Measurements from ENCODE around the gene PRKAG2. TPM values are rescaled to one million over a fixed set of nuclear protein-coding genes. Genes with fewer than 3 reads are reported as not detected.
A peak's percentile ranks its signal among the peaks of the same experiment; 100 is the strongest.

PRKAG2 gene
- total RNA-seq, 1 experiment from 2014 or later, result 23.9 TPM

- Histone ChIP-seq H3K4me3 (ENCODE audit: low read length) (no peak overlapping the region), H3K9me3 (ENCODE audit: low read length) (no peaks in the 10 kb centered on the region), H3K27me3 (ENCODE audit: low read length) (no peaks in the 10 kb centered on the region), H3K4me2 (ENCODE audit: low read length) (peak overlapping the region; percentile 36), H2AFZ (ENCODE audit: low read length) (no peak overlapping the region; the same call in 1 of the 2 replicates), H4K20me1 (ENCODE audit: low read length) (no peaks in the 10 kb centered on the region), H3K4me1 (ENCODE audit: insufficient read depth, low read length) (peaks cover 38% of the 10 kb centered on the region), H3K9me2 (replicated peaks; ENCODE audit: low read length) (no peaks in the 10 kb centered on the region), H3K27ac (ENCODE audit: low read length) (peak overlapping the region; percentile 81), H3F3A (ENCODE audit: low read length, unreplicated experiment) (no peaks in the 10 kb centered on the region), H3K36me3 (ENCODE audit: low read depth, low read length) (no peaks in the 10 kb centered on the region), H3K79me2 (ENCODE audit: low read length) (no peaks in the 10 kb centered on the region), H3K9ac (ENCODE audit: low read length) (peak overlapping the region; percentile 70)
- peak; percentile 68 for ATAC-seq
- POLR2A ChIA-PET (ENCODE audit: unreplicated experiment), result interaction anchor here (0.6 kb wide), 1 partner anchor 805 kb away, joined by 3 read pairs; no protein-coding TSS in a partner anchor
- intact Hi-C loops (cut with micrococcal nuclease), result loop anchor here (2.0 kb wide), 2 partner anchors 26 to 28 kb away; no protein-coding TSS in a partner anchor
- no peak for TF ChIP-seq CTCF (conservative IDR thresholded peaks at IDR 0.05; ENCODE audit: low read depth, low read length)
- DNase-seq, result peak; percentile 49
- no TSS peak for BruUV-seq (replicated peaks)
- CTCF ChIA-PET, result no interaction called here
These were observed 217.7 kb downstream of the PRKAG2 start for GRCh38 chr7:151659219-151659618.

GRCh38 chr7:151658778-151659177 lies 218.1 kb downstream of the PRKAG2 start:
- Histone ChIP-seq H3K36me3 (ENCODE audit: low read depth, low read length) (no peaks in the 10 kb centered on the region), H4K20me1 (ENCODE audit: low read length) (no peaks in the 10 kb centered on the region), H3K27me3 (ENCODE audit: low read length) (no peaks in the 10 kb centered on the region), H2AFZ (ENCODE audit: low read length) (no peak overlapping the region), H3K9ac (ENCODE audit: low read length) (peak overlapping the region; percentile 70; the same call in 1 of the 2 replicates), H3K4me3 (ENCODE audit: low read length) (no peak overlapping the region), H3K9me2 (replicated peaks; ENCODE audit: low read length) (no peaks in the 10 kb centered on the region), H3K27ac (ENCODE audit: low read length) (peak overlapping the region; percentile 81), H3F3A (ENCODE audit: low read length, unreplicated experiment) (no peaks in the 10 kb centered on the region), H3K4me2 (ENCODE audit: low read length) (peak overlapping the region; percentile 36), H3K9me3 (ENCODE audit: low read length) (no peaks in the 10 kb centered on the region), H3K4me1 (ENCODE audit: insufficient read depth, low read length) (peaks cover 42% of the 10 kb centered on the region), H3K79me2 (ENCODE audit: low read length) (no peaks in the 10 kb centered on the region)
- POLR2A ChIA-PET (ENCODE audit: unreplicated experiment), result interaction anchor here (0.6 kb wide), 1 partner anchor 806 kb away, joined by 3 read pairs; no protein-coding TSS in a partner anchor
- no TSS peak for BruUV-seq (replicated peaks)
- TF ChIP-seq EZH2 (IDR thresholded peaks at IDR 0.05; ENCODE audit: low read length, unreplicated experiment) (no peak), EZH2phosphoT487 (IDR thresholded peaks at IDR 0.05; ENCODE audit: borderline replicate concordance, low read length) (no peak), CTCF (conservative IDR thresholded peaks at IDR 0.05; ENCODE audit: low read depth, low read length) (no peak)
- DNase-seq (peak; percentile 59), ATAC-seq (peak; percentile 44)
- CTCF ChIA-PET, result no interaction called here
- intact Hi-C loops (cut with micrococcal nuclease), result loop anchor here (2.0 kb wide), 2 partner anchors 26 to 28 kb away; no protein-coding TSS in a partner anchor

GRCh38 chr7:151657173-151657572 lies 219.7 kb downstream of the PRKAG2 start:
- Histone ChIP-seq H4K20me1 (ENCODE audit: low read length) (no peaks in the 10 kb centered on the region), H3K9me3 (ENCODE audit: low read length) (no peaks in the 10 kb centered on the region), H3F3A (ENCODE audit: low read length, unreplicated experiment) (no peaks in the 10 kb centered on the region), H3K27me3 (ENCODE audit: low read length) (no peaks in the 10 kb centered on the region), H3K36me3 (ENCODE audit: low read depth, low read length) (no peaks in the 10 kb centered on the region), H3K9ac (ENCODE audit: low read length) (no peak overlapping the region), H3K4me3 (ENCODE audit: low read length) (no peak overlapping the region), H3K79me2 (ENCODE audit: low read length) (no peaks in the 10 kb centered on the region), H3K4me2 (ENCODE audit: low read length) (no peak overlapping the region), H2AFZ (ENCODE audit: low read length) (no peak overlapping the region), H3K4me1 (ENCODE audit: insufficient read depth, low read length) (peaks cover 42% of the 10 kb centered on the region), H3K27ac (ENCODE audit: low read length) (0 out of 2 replicates have a peak overlapping the region, but pooled peaks have one; percentile 11), H3K9me2 (replicated peaks; ENCODE audit: low read length) (no peaks in the 10 kb centered on the region)
- TF ChIP-seq CTCF (conservative IDR thresholded peaks at IDR 0.05; ENCODE audit: low read depth, low read length), result no peak
- TF ChIP-seq EZH2phosphoT487 (IDR thresholded peaks at IDR 0.05; ENCODE audit: borderline replicate concordance, low read length), result no peak
- no peak for TF ChIP-seq EZH2 (IDR thresholded peaks at IDR 0.05; ENCODE audit: low read length, unreplicated experiment)
- ChIA-PET CTCF (no interaction called here), POLR2A (ENCODE audit: unreplicated experiment) (interaction anchor here (0.5 kb wide), 1 partner anchor 137 kb away, joined by 3 read pairs; the partner anchor contains the start of gene RHEB)
- peak; percentile 43 for DNase-seq
- no TSS peak for BruUV-seq (replicated peaks)
- peak; percentile 35 for ATAC-seq
- intact Hi-C loops (cut with micrococcal nuclease), result no loop called here

Data from PC-3 (cell line).